ENCODE measurements around the gene EPN1.

Gene EPN1

GRCh38 chr19:55648585-55649267, 26.3 kb upstream of the EPN1 start:
- H3K4me3 ChIP-seq (ENCODE audit: low read depth, low read length): peak overlapping the region; percentile 46
- no peak for TF ChIP-seq POLR2A (IDR thresholded peaks at IDR 0.05; ENCODE audit: extremely low read depth, insufficient read length)
- no peak for TF ChIP-seq CTCF (IDR thresholded peaks at IDR 0.05; ENCODE audit: low read depth, low read length)
- TF ChIP-seq MYC (IDR thresholded peaks at IDR 0.05; ENCODE audit: low read depth, low read length): no peak
- TF ChIP-seq, protein P1, sequence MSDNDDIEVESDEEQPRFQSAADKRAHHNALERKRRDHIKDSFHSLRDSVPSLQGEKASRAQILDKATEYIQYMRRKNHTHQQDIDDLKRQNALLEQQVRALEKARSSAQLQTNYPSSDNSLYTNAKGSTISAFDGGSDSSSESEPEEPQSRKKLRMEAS (IDR thresholded peaks at IDR 0.05; ENCODE audit: low read depth, low read length): no peak
- DNase-seq (ENCODE audit: low read depth): no peak

DNA sequence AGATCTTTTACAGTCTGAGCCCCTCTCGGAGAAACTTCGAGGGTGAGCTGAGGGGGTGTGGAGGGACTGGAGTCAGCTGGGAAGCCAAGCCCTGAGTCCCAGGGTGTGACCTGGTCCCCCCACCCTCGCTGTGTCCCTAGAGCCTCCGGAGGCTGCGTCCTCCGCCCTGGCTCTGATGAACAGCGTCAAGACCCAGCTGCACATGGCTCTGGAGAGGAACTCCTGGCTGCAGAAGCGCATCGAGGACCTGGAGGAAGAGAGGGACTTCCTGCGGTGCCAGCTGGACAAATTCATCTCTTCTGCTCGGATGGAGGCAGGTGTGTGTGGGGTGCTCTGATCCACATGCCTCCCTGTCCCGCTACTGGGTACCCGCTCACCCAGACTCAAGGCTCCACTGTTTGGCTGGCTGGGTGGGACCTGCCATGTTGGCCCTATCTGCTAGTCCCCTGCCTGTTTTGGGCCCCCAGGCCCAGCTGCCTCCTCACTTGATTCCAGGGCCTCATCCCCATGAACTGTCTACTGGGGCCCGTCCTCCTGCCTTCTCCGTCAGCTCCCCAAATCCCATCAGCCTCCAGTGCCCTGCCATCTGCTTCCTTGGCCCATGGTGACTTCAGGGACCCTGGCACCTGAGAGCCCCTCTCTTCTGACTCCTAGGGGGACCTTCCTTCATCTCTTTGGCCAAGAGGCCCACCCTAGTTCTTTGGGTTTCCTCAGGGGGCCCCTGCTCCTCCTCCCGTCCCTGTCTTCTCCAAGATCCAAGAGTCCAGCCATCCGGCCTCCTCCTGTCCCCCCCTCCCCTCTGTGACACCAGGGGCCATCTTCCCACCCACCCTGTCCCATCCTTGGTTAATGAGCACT, 25.5 kb upstream of the EPN1 start:
- TF ChIP-seq CTCF (IDR thresholded peaks at IDR 0.05; ENCODE audit: low read depth, low read length): no peak
- TF ChIP-seq MYC (IDR thresholded peaks at IDR 0.05; ENCODE audit: low read depth, low read length): no peak
- no peak for DNase-seq (ENCODE audit: low read depth)
- no peak overlapping the region for H3K4me3 ChIP-seq (ENCODE audit: low read depth, low read length)

- TF ChIP-seq MYC (IDR thresholded peaks at IDR 0.05; ENCODE audit: low read depth, low read length) (no peak), POLR2A (IDR thresholded peaks at IDR 0.05; ENCODE audit: extremely low read depth, insufficient read length) (no peak), CTCF (IDR thresholded peaks at IDR 0.05; ENCODE audit: low read depth, low read length) (no peak)
- TF ChIP-seq, protein P1 (IDR thresholded peaks at IDR 0.05; ENCODE audit: low read depth, low read length): no peak
- no peak for DNase-seq (ENCODE audit: low read depth)
- no peak overlapping the region for H3K4me3 ChIP-seq (ENCODE audit: low read depth, low read length)
These were observed 24.9 kb upstream of the EPN1 start for GRCh38 chr19:55650126-55650557.

GRCh38 chr19:55650602-55651230, 24.3 kb upstream of the EPN1 start:
- no peak for DNase-seq (ENCODE audit: low read depth)
- TF ChIP-seq, protein P1 (IDR thresholded peaks at IDR 0.05; ENCODE audit: low read depth, low read length): no peak
- no peak for TF ChIP-seq CTCF (IDR thresholded peaks at IDR 0.05; ENCODE audit: low read depth, low read length)
- no peak for TF ChIP-seq POLR2A (IDR thresholded peaks at IDR 0.05; ENCODE audit: extremely low read depth, insufficient read length)
- no peak for TF ChIP-seq MYC (IDR thresholded peaks at IDR 0.05; ENCODE audit: low read depth, low read length)
- H3K4me3 ChIP-seq (ENCODE audit: low read depth, low read length): no peak overlapping the region

GRCh38 chr19:55651236-55651635, 23.8 kb upstream of the EPN1 start:
- TF ChIP-seq, protein P1 (IDR thresholded peaks at IDR 0.05; ENCODE audit: low read depth, low read length): no peak
- TF ChIP-seq POLR2A (IDR thresholded peaks at IDR 0.05; ENCODE audit: extremely low read depth, insufficient read length) (no peak), CTCF (IDR thresholded peaks at IDR 0.05; ENCODE audit: low read depth, low read length) (no peak), MYC (IDR thresholded peaks at IDR 0.05; ENCODE audit: low read depth, low read length) (no peak)
- DNase-seq (ENCODE audit: low read depth): no peak
- H3K4me3 ChIP-seq (ENCODE audit: low read depth, low read length): no peak overlapping the region

Measured in NB4 (cell line).